ENCODE data around the gene ZNF836. TPM values are rescaled to one million over a fixed set of nuclear protein-coding genes. Genes with fewer than 3 reads are reported as not detected.
A peak's percentile ranks its signal among the peaks of the same experiment; 100 is the strongest.

The ZNF836 gene
- total and polyA plus RNA-seq, 2 of the 13 experiments (the other 11 are each of a cell fraction or from before 2014, with no cell fraction given), result 1.6 to 5.3 TPM

DNA sequence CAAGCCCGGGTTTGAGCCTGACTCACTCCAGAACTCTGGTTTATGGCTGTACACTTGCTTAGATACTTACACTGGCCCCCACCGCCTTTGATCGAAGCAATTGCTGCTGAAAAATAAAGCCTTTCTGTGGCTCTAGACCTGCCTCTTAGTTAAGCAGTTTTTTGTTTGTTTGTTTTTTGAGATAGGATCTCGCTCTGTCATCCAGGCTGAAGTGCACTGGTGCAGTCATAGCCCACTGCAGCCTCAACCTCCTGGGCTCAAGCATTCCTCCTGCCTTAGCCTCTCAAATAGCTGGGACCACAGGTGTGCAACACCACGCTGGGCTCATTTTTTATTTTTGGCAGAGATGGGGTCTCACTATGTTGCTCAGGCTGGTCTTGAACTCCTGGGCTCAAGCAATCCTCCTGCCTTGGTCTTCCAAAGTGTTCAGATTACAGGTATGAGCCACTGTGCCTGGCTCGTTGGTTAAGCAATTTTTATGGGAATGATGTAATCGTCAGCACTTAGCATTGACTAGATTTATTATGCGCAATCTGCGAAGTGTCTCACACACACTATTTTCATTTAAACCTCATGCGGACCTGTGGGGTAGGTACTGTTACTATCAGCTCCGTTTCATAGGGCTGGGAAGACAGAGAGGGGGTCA is 40.6 kb upstream of the ZNF836 start:
- TF ChIP-seq ZNF24 (IDR thresholded peaks at IDR 0.05) (no peak), CEBPB (IDR thresholded peaks at IDR 0.05; ENCODE audit: borderline replicate concordance, low read depth, low read length) (peak; percentile 59; the same call in 1 of the 2 replicates)
- BruUV-seq (replicated peaks), result no TSS peak
- H3K4me3 ChIP-seq (replicated peaks in 1 of 3; ENCODE audit: insufficient read depth in 1 of 3, low read depth in 2 of 3, low read length in 3 of 3), result no peak overlapping the region
- H3K9ac ChIP-seq (ENCODE audit: insufficient read depth, low read depth, low read length), result no peak overlapping the region
- intact Hi-C loops (cut with micrococcal nuclease; ENCODE audit: unreplicated experiment), result no loop called here
- no peaks in the 10 kb centered on the region for H4K20me1 ChIP-seq (ENCODE audit: insufficient read depth, low read length)
- no peaks in the 10 kb centered on the region for H3K9me3 ChIP-seq (ENCODE audit: low read length)
- H3K4me2 ChIP-seq (ENCODE audit: low read depth, low read length), result no peak overlapping the region
- ChIA-PET POLR2A (no interaction called here), CTCF (ENCODE audit: low intra/inter-chr PET ratio, low total read pairs) (no interaction called here)
- ATAC-seq, result no peak
- in situ Hi-C loops (cut with HindIII; ENCODE audit: extremely low pct_ligation_motif_present, low pct_unique_long_range_greater_than_20kb), result no loop called here
- FAIRE-seq, result no peak
- no peaks in the 10 kb centered on the region for H3K79me2 ChIP-seq (ENCODE audit: insufficient read depth, low read length)
- no peak overlapping the region for H2AFZ ChIP-seq (ENCODE audit: low read length)
- H3K36me3 ChIP-seq (replicated peaks in 1 of 2; ENCODE audit: control insufficient read depth in 1 of 2, insufficient read depth in 2 of 2, low read length in 2 of 2), result peaks cover 43 to 87% of the 10 kb centered on the region in 2 experiments
- WGBS (ENCODE audit: low lambda C conversion rate), result 88% methylated on average over 11 of the region's 11 CpGs
- H3K27ac ChIP-seq (ENCODE audit: extremely low read length, insufficient read depth, low read length), result no peak overlapping the region
- H3K4me1 ChIP-seq (ENCODE audit: insufficient read depth, low read length), result no peaks in the 10 kb centered on the region
- H3K27me3 ChIP-seq (ENCODE audit: control insufficient read depth in 1 of 2, insufficient read depth in 2 of 2, low read length in 2 of 2), result no peaks in the 10 kb centered on the region
- DNase-seq (ENCODE audit: low spot score), result no peak

DNA sequence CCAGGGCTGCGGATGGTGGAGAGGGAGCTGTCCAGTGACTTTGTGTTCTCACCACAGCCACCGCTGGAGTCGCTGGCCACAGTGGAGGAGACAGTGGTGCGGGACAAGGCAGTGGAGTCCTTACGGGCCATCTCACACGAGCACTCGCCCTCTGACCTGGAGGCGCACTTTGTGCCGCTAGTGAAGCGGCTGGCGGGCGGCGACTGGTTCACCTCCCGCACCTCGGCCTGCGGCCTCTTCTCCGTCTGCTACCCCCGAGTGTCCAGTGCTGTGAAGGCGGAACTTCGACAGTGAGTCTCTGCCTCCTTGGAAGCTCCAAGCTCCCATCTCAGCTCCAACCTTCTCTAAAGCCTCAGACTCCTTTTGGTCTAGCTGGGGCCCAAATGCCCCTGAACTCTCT is 39.8 kb upstream of the ZNF836 start:
- FAIRE-seq (no peak), DNase-seq (ENCODE audit: low spot score) (no peak), ATAC-seq (no peak)
- BruUV-seq (replicated peaks), result no TSS peak
- Histone ChIP-seq H3K4me1 (ENCODE audit: insufficient read depth, low read length) (no peaks in the 10 kb centered on the region), H4K20me1 (ENCODE audit: insufficient read depth, low read length) (no peaks in the 10 kb centered on the region), H3K4me3 (replicated peaks in 1 of 3; ENCODE audit: insufficient read depth in 1 of 3, low read depth in 2 of 3, low read length in 3 of 3) (no peak overlapping the region), H3K9me3 (ENCODE audit: low read length) (no peaks in the 10 kb centered on the region), H3K36me3 (replicated peaks in 1 of 2; ENCODE audit: control insufficient read depth in 1 of 2, insufficient read depth in 2 of 2, low read length in 2 of 2) (peaks cover 45 to 89% of the 10 kb centered on the region in 2 experiments), H2AFZ (ENCODE audit: low read length) (no peak overlapping the region), H3K27ac (ENCODE audit: extremely low read length, insufficient read depth, low read length) (no peak overlapping the region), H3K9ac (ENCODE audit: insufficient read depth, low read depth, low read length) (no peak overlapping the region), H3K79me2 (ENCODE audit: insufficient read depth, low read length) (no peaks in the 10 kb centered on the region), H3K4me2 (ENCODE audit: low read depth, low read length) (no peak overlapping the region), H3K27me3 (ENCODE audit: control insufficient read depth in 1 of 2, insufficient read depth in 2 of 2, low read length in 2 of 2) (no peaks in the 10 kb centered on the region)
- WGBS (ENCODE audit: low lambda C conversion rate), result 97% methylated on average over 16 of the region's 20 CpGs
- TF ChIP-seq RXRB (CRISPR knock-in tag; IDR thresholded peaks at IDR 0.05; ENCODE audit: borderline replicate concordance), result no peak
- peak; percentile 46 for TF ChIP-seq AGO2 (optimal IDR thresholded peaks at IDR 0.05; ENCODE audit: low read depth, low read length)
- POLR2A ChIA-PET, result no interaction called here
- intact Hi-C loops (cut with micrococcal nuclease; ENCODE audit: unreplicated experiment), result no loop called here
- in situ Hi-C loops (cut with HindIII; ENCODE audit: extremely low pct_ligation_motif_present, low pct_unique_long_range_greater_than_20kb), result no loop called here
- CTCF ChIA-PET (ENCODE audit: low intra/inter-chr PET ratio, low total read pairs), result no interaction called here

Data from HepG2 (cell line).